NCI-H146 treated with DMSO at 0.1 percent for 48 hours (cell line): ENCODE data around the gene KCTD3.

Experiments used
- DNase-seq: peaks from one replicate; lab custom pipeline; 2025; ENCODE audit not compliant: unreplicated experiment; lab: John Stamatoyannopoulos, UW

Gene KCTD3

DNA sequence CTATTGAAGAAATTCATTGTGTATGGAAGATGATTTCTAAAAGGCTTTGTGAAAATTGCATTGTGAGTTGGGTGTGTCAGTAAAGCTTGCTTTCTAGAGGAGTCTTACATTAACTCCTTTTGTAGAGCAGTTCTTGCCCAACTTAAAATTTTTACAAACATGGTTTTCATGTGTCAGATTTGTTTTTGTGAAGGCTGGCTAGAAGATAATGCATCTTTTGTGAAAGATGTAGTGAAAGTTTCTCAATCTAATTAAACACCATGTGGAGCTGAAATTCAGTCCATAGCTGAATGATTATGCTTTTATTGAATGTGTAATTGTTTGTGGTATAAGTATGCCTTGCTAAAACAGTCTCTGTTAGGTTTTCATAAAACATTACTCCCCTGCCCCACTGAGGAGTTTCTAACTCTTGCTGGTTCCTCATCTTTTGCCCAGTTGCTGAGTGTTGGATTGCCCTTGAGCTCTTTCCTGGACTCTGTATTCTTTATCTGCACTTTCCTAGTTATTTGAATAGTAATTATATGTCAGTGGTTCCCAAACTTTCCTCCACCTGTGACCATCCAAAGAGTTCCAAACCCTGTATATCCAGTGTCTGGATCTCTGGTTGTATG, 38.0 kb downstream of the KCTD3 start:
- no peak for DNase-seq

DNA sequence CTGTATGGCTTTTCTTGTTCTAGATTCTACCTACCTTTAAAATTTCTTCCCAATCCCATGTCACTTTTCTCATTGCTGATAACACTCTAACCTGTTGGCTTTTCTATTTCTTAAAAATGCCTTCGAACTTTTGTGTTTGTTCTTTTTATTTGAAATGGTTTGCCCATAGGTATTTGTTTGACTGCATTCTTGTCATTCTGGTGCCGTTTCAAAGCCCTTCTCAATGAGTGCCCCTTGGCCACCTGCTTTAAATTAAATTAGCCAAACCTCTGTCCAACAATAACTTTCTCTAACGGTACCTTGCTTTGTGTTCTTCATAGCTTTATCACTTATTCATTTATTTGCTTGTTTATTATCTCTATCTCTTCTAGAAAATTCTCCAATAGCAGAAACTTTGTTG, 38.9 kb downstream of the KCTD3 start:
- DNase-seq, result no peak

DNA sequence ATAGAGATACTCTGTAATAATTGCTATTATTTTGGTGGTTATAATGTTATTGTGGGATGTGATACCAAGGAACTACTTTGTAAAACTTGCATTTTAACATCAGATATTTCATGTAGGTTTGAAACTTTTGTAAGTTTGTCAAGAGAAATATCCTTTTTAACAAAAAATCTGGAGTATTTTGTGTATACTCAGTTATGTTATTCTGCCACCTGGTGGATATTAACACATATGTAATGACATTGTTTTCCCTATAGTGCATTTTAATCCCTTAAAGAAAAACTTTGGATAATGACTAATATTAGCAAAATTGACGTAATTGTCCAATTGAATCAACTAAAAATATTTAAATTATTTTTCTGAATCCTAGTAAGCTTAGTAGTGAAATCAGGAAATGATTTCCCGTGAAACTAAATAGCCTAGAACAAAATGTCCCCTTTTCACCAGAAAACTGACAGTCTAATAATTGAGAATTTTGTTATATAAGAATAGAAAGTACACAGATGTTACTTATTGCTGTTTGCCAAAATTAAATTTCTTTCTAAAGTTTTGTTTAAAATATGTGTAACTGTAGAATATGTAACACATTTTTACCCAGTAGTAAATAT, 39.6 kb downstream of the KCTD3 start:
- no peak for DNase-seq

DNA sequence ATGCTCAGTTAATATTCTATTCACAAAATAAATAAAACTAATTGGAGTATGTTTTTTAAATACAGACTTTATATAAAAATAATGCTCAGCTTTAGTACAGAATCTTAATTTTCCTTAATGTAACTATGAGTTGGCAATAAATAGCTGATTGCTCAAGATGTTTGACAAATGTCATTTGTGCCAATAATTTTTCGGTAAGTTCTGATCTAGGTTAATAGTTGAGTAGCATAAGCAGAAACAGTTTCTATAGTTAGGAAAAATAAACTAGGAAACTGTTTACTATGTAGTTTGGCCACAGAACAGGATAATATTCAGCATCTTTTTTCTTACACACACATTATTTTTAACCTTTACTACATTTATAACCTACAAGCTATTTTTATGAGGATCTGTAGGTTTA, 40.3 kb downstream of the KCTD3 start:
- no peak for DNase-seq

DNA sequence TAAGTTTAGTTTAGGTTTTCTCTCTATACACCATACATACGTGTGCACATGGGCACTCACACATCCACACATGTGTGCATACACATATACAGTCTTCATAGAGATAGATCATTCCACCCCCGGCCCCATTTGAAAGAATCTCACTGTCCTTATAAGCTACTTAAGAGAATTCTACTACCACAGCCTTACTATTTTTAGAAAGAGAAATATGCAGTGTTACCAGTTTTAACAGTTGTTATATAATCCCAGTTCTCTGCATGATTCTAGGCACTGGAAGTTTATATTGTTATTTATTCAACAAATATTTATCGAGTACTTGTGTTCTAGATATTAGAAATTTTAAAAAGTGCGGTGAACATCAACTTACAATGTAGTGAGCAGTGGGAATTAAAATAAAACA, 41.5 kb downstream of the KCTD3 start:
- no peak for DNase-seq

DNA sequence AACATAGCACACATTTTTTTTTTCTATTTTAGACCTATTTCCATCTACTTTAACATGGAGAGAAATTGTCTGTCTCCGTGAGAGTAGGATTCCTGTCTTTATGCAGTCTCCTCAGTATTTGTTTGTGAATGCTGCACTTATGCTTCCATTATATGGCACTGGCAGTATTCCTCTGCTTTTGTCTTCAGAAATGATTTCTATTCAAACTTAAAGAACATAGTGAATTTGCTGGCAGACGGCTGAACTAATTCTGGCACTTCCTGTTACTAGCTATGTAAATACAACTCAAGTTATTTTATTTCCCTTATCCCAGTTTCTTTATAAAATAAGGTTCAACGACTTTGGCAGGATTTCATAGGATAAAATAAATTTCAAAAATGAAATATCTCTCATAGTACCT, 45.3 kb downstream of the KCTD3 start:
- DNase-seq, result no peak

DNA sequence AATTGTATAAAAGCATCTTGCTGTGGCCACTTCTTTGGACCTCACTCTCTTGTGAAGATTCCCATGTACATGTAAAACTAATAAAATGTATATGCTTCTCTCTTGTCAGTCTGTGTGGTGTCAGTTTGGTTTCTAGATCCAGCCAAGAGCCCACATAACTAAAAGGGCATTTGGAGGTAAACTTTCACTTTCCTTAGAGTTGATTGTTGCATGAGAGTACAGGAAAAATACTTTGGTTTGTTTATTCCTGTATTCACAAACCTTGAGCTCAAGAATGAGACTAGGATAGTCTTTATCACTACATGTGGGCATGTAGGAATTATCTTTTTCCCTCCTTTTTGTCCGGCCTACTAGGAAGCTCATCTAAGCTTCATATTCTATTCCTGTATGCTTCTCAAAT, 50.9 kb downstream of the KCTD3 start:
- no peak for DNase-seq

DNA sequence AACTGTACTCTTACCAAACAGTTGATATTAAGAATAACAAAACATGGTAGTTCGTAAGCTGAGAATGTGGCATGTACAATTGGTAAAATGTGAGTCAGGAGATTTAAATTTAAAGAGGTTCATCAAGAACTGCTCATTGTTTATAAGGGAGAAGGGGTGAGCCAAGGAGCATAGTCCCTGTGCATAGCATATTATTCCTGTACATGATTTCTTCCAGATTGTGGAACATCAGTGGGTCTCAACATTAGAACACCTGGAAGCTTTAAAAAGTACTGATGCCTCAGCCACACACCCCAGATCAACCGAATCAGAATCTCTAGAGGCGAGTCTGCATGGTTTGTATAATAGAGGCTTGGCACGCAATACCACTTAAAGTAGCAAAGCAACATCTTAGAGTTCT, 56.1 kb downstream of the KCTD3 start:
- no peak for DNase-seq

DNA sequence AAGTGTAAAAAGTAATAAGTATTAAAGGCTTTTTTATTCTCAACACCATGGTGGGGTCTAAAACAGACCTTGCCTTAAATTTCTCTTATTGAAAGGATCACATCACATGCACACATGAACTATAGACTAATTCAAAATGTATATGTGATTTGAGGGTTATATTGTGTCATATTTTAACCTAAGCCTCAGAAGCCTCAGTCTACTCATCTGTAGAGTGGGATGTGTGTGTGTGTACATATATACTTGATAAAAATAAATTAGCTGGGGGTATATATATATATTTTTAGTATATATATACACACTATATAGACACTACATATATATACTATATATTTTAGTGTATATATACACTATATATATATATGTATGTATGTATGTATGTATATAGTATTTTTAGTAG, 58.8 kb downstream of the KCTD3 start:
- no peak for DNase-seq

DNA sequence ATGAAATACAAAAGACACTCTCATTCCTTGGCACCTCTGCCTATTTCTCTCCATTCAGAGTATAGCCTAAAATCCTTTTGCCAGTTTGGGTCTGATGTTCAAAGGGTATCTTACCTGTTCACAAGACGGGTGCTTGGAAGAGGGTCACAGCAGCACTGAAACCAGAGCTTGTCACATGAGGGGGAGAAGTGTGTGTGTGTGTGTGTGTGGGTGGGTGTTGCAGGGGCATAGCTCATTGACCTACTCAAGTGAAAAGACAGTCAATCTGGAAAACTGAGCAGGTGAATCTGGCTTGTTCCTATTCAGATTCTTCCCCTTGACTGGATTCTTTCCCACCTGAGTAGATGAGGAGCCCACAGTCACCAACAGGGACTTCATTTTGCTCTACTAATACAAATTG, 63.9 kb downstream of the KCTD3 start:
- DNase-seq, result no peak

DNA sequence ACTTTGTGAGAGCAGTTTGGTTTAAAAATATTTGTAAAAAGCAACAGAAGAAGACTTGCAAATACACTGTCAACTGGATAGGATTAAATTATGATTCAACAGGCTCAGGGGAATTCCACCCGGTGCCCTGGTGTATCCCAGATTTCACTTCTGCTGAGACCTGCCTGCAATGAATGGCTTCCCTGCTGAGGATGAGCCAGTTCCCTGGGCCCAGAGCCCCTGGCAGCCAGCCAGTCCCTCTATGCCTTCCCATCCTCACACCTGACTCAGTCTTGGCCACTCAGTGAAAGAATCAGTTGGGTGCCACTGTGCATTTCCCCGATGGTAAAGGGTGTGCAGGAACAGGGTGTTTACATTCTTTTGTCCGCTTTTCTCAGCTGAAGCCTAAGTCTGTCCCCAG, 64.4 kb downstream of the KCTD3 start:
- peak; percentile 93 for DNase-seq

DNA sequence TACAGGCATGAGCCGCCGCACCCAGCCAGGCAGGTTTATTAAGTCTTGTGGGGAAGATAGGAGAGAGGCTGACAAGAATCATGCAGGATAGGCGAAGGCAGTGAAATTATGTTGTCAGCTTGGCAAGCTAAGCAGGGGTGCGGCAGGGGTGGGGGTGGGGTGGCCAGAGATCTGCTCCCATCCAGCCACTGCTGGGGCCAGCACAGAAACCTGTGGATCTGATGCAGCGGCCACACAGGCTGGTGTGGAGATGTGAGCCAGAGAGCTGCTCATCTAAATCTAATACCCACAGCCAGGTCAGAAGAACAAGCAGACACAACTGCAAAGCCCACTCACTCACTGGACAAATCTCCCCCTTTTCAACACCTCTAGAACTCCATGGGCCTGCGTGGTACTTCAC, 68.7 kb downstream of the KCTD3 start:
- no peak for DNase-seq

DNA sequence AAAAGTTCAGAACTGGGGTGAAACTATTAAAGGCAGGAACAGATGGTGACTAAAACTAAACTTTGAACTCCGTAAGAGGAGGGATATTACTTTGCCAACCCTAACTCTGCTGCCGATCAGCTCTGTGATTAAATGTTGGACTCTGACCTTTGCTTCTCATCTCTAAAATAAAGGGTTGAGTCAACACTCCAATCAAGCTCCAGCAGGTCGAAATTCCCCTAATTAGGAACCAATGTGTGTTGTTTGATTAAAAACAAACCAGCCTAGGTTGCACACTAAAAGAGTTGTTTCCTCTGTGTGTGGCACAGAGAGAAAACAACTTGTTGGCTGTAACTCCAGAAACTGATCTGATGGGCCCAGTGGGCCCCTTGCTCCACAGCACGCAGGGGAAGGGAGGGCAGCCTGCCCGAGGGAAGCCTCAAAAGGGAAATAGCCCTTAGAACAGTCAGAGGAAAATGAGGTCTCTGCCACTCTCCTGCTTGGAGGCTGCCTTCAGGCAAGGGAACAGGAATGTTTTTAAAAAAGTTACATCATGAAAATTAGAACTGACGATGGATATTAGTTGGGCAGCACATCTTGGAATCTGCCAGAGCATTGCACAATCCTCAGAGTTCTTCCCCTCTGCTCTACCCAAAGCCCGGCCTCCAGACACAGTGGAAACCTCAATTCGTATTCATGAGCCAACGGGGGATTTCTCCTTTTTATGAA, 69.3 kb downstream of the KCTD3 start:
- no peak for DNase-seq

DNA sequence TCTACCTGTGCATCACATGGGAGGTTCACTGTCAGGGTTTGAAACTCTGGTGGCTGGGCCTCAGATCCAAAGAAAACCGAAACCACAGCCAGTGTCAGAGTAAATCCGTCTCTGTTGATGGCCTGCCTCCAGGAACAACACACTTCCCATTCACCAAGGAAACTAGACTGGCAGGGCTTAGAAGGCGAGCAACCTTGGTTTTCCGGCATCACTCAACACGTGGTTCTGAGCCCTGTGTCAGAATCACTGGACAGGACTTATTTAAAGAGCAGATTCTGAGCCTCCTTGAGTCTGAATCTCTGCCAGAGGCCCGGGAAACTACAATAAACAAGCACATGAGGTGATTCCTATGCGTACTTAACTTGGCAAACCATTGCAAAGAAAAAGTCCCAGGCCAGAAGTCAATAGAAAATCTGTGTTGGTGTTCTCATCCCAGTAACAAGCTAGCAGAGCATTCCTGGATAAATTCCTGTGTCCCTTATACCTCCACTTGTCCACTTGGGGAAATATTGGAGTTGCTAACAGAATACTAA, 70.0 kb downstream of the KCTD3 start:
- DNase-seq, result no peak

DNA sequence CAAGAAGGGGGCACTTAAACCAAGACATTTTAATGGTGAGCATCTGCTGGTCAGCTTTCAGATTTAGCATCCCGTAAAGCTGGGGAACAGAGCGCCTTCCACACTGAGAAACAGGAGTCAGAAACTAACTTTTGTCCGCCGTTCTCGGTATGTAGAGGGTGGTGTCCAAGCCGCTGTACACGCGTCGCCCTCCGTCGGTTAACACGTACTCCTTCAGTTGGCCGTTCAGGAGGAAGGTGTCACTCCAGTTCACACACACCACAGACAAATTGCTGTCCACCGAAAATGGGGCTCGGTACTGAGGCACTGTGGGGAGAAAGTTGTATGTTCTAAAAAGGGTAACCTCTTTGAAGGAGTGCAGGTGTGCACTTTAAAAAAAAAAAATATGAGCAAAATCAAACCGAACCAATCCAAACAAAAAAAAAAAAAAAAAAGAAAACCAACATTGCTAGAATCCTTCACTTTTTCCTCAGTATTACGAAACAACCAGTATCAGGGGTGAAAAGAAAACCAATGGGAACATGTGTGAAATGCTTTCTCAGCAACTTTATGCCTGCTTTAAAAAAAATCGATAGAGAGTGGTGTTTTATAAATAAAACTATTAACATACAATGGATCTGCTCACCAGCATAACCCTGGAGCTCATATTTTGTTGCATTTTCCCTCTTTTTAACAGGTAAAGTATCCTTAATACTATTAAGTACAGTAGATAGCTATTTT, 73.5 kb downstream of the KCTD3 start:
- DNase-seq, result no peak

DNA sequence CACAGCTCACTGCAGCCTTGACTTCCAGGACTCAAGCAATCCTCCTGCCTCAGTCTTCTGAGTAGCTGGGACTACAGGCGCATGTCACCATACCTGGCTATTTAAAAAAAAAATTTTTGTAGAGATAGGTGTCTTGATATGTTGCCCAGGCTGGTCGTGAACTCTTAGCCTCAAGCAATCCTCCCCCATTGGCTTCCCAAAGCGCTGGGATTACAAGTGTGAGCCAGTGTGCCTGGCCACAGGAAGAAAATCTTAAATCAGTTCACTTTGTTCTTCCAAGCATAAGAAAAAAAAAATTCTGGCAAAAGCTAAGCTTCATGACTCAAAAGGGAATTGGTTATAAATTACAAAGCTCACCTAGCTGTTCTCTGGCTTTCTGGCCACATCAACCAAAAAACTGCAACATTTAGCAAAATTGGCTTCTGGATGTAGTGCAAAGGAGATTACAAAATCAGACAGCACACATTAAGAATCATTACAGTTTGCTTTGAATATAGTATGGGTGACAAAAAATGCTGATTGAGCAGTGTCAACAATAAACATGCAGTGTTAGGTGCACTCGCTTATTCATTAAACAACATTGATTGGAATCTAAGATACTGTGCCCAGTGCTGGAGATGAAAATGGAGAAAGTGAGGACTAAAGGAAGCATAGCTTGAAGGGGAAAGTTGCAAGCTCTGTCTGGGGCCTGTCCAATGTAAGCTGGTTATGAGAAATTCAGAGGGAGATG, 76.7 kb downstream of the KCTD3 start:
- no peak for DNase-seq

DNA sequence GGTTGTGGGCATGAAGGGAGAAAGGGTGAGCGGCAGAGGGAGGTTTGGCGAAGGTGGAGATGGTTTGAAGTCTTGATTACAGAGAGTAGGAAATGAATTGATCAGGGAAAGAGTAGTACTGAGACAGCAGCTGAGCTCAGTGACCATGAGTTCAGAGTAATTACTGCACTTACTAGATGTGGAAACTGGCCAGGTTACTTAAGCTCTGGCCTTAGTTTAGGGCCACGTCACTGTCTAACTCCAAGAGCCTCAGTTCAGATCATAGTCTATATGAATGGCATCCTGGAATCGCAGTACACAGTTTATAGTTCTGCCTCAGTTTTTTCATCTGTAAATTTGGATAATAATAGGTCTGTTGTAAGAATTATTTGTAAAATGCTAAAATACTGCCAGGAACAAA, 78.1 kb downstream of the KCTD3 start:
- DNase-seq, result no peak

DNA sequence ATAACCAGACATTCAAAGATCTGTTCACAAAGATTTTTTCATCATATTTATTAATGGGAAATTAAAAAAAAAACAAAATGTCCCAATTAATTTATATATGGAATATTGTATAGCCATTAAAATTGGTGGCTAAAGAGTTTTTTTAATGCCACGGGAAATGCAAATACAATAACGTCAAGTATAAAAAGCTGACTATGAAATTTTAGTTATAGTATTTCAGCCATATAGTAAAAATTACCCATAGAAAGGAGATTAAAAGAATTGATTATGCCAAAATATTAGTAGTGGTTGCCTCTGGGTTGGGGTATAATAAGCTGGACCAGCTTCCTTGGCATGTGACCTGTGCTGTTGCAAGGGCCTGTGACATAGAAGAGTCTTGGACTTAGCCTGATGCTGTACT, 78.8 kb downstream of the KCTD3 start:
- DNase-seq, result no peak

DNA sequence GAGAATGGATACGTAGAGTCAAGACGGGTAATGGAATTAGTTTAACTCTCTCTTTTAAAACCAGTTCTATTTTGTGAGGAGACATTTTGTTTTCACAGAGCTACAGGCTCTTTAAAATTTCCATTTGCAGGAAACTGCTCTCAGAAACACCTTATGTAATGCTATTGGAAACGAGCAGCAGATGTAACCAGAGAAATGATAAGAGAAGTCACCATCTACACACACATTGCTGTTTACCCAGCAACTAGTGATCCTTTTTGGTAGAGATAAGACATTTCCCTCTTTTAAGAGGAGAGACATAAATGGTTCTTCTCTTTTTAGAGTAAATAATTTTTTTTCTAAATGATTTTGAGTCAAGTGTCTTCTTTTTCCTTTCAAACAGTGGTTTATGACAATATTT, 80.6 kb downstream of the KCTD3 start:
- no peak for DNase-seq

DNA sequence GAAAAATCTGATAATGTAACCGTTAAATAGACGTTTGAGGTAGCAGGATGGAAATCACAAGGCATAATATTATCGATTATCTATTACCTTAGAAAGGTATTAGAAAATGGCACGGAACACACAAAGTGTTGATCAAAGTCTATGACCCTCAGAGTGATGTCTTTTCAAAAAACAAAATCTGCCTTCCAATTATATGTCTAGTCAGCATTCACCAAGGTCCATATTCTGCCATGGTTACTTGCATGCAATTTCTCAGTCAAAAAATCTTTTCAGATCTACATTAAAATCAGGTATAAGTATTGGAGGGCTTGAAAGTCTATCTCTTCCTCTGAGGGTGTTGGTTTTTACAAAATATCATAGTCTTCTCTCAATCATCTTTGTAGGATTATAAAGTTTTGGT, 81.9 kb downstream of the KCTD3 start:
- DNase-seq, result no peak

DNA sequence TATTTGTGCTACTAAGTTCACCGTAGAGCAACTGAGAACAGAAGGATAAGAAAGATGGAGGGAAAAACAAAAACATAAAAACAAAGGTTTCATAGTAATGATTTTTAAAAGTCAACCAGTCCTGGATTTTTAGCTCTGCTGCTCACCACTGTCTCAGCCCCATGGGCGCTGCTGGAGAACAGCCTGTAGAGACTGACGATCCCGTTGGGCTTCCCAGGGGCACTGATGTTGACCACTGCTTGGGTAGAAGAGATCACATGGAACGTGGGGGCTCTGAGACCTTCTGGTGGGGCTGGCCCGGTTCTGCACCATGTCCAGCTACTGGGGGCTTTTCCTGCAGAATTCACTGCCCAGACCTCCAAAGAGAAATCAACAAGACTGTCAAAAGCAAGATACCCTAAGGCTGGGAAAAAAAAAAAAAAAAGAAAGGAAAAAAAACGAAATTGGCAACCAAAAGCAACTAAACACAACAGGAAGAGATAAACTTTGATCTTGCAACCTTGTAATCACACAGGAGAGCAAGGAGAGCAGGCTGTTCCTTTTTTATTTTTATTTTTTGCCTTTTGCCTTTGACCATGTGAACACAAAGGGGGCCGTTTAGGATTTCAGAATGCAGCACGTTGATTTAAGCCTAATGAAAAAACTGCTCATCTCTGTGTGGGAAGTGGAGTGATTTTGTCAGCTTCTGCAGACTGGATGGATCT, 83.5 kb downstream of the KCTD3 start:
- DNase-seq, result no peak
